Activated B cell treated with CpG ODN at 0.5 μM for 24 hours (primary cell): ENCODE data around the gene MYMK. TPM values are rescaled to one million over a fixed set of nuclear protein-coding genes. Genes with fewer than 3 reads are reported as not detected.
A peak's percentile ranks its signal among the peaks of the same experiment; 100 is the strongest.

Experiments
- ATAC-seq: fragments of 200-7000 bp; cut with Tn5 transposase; one replicate; pipeline ENCODE4 v1.10.0; 2021; ENCODE audit warnings: low read depth, mild to moderate bottlenecking, moderate library complexity
- CTCF ChIA-PET: fragments of 350-600 bp; sonication (Branson Sonifier 250); formaldehyde crosslinking; loops from one replicate; lab custom pipeline; 2021; ENCODE audit warnings: antibody characterized with exemption; lab: Charles Lee
- POLR2A ChIA-PET: fragments of 350-600 bp; sonication (Branson Sonifier 250); formaldehyde crosslinking; loops from one replicate; lab custom pipeline; 2021; ENCODE audit warnings: antibody characterized with exemption; lab: Charles Lee
- DNase-seq: peaks from one replicate; pipeline ENCODE4 v3.0.0; 2022
- H3K27ac Mint-ChIP-seq: one replicate; pipeline ENCODE4 v1.8.0; 2020; ENCODE audit warnings: mixed read lengths
- H3K27me3 Mint-ChIP-seq: one replicate; pipeline ENCODE4 v1.8.0; 2021; ENCODE audit warnings: mixed read lengths
- H3K36me3 Mint-ChIP-seq: one replicate; pipeline ENCODE4 v1.8.0; 2021; ENCODE audit warnings: low read depth, mixed read lengths
- H3K4me1 Mint-ChIP-seq: one replicate; pipeline ENCODE4 v1.8.0; 2021; ENCODE audit warnings: mixed read lengths
- H3K4me3 Mint-ChIP-seq: one replicate; pipeline ENCODE4 v1.8.0; 2020; ENCODE audit warnings: mild to moderate bottlenecking, mixed read lengths
- H3K9me3 Mint-ChIP-seq: one replicate; pipeline ENCODE4 v1.8.0; 2020; ENCODE audit warnings: mixed read lengths
- intact Hi-C: fragments of 100-400 bp; cut with micrococcal nuclease; formaldehyde crosslinking; loops from one replicate; pipeline ENCODE4 v1.15.1; 2024
- total RNA-seq: library from RNA; stranded (reverse); gene quantifications from 2 replicates; pipeline ENCODE4 v1.2.3, GENCODE V29; 2022
- TF ChIP-seq, protein P1 (sequence below): fragments of 200-600 bp; IDR thresholded peaks from one replicate; pipeline ENCODE4 v1.8.0; 2022; ENCODE audit warnings: antibody characterized with exemption, mild to moderate bottlenecking

MYMK gene
- total RNA-seq, 1 donor from 2014 or later, result not detected

DNA sequence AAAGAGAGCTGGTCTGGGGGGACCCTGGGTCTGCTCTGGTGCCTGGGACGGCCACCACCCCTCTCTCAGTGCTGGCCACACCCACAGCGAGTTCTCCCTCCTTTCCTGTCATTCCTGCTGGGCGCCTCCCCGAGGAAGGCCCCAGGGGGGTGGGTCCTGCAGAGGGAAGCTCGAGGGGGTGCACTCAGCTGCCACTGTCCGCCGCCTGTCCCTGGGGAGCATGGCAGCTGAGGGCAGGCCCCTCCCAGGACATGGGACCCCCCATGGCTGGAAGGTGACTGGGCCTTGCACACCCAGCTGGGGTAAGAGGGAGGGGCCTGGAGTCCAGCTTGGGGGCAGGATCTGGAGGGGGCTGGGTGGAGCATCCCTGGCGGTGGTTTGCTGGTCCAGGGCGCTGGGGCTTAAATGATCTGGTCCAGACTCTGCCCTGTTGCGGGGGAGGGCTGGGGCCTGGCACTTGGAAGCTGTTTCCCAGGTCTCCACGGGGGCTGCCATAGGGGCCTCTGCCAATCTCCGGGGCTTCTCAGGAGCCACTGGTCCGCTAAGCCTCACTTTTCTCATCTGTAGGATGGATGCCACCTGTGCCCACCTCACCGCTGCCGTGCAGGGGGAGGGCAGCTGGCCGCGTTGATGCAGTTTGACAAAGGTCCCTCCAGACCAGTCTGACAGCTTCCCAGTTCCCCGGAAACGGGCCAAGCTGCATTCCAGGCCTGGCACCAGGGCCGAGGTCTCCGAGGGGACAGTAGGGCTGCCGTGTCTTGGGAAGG is 39.9 kb downstream of the MYMK start:
- Mint-ChIP-seq H3K9me3 (no peaks in the 10 kb centered on the region), H3K36me3 (no peaks in the 10 kb centered on the region), H3K27me3 (peaks cover 1% of the 10 kb centered on the region), H3K4me1 (peaks cover 7% of the 10 kb centered on the region), H3K27ac (no peak overlapping the region), H3K4me3 (no peak overlapping the region)
- TF ChIP-seq, protein P1, sequence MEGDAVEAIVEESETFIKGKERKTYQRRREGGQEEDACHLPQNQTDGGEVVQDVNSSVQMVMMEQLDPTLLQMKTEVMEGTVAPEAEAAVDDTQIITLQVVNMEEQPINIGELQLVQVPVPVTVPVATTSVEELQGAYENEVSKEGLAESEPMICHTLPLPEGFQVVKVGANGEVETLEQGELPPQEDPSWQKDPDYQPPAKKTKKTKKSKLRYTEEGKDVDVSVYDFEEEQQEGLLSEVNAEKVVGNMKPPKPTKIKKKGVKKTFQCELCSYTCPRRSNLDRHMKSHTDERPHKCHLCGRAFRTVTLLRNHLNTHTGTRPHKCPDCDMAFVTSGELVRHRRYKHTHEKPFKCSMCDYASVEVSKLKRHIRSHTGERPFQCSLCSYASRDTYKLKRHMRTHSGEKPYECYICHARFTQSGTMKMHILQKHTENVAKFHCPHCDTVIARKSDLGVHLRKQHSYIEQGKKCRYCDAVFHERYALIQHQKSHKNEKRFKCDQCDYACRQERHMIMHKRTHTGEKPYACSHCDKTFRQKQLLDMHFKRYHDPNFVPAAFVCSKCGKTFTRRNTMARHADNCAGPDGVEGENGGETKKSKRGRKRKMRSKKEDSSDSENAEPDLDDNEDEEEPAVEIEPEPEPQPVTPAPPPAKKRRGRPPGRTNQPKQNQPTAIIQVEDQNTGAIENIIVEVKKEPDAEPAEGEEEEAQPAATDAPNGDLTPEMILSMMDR, result no peak
- DNase-seq, result no peak
- ATAC-seq, result no peak
- ChIA-PET POLR2A (interaction anchor here (0.7 to 1.2 kb wide), 2 partner anchors 129 to 298 kb away, joined by 3 to 4 read pairs; no protein-coding TSS in a partner anchor), CTCF (interaction anchor here (0.6 to 6.4 kb wide), 5 partner anchors 11 to 955 kb away, joined by 3 to 54 read pairs (median 3); no protein-coding TSS in a partner anchor)
- intact Hi-C loops, result loop anchor here (5.0 kb wide), 2 partner anchors 383 to 513 kb away; no protein-coding TSS in a partner anchor

DNA sequence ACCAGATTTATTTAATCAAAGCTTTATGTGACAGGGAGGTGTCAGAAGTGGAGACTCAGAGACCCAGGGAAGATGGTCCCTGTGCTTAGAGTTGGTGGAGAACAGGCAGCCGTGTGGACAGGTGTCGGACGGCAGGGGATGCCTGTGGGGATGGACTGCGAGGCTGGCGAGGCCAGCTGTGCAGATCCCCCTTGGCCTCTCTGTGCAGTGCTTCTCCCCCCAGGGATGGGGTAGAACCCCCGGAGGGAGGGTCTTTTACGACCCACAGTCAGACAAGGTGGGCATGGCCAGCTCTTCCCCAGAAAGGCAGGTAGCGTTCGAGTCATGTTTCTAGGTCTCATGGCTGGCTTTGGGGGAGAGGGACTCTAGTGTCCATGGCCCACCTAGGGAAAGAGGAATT is 41.1 kb downstream of the MYMK start:
- ATAC-seq (no peak), DNase-seq (no peak)
- TF ChIP-seq, protein P1, result no peak
- H3K36me3 Mint-ChIP-seq, result no peaks in the 10 kb centered on the region
- no peak overlapping the region for H3K4me3 Mint-ChIP-seq
- POLR2A ChIA-PET, result no interaction called here
- peaks cover 11% of the 10 kb centered on the region for H3K4me1 Mint-ChIP-seq
- H3K27me3 Mint-ChIP-seq, result peaks cover 1% of the 10 kb centered on the region
- CTCF ChIA-PET, result interaction anchor here (1.0 to 6.4 kb wide), 2 partner anchors 88 to 296 kb away, joined by 3 to 54 read pairs; no protein-coding TSS in a partner anchor
- H3K27ac Mint-ChIP-seq, result no peak overlapping the region
- intact Hi-C loops, result no loop called here
- no peaks in the 10 kb centered on the region for H3K9me3 Mint-ChIP-seq

DNA sequence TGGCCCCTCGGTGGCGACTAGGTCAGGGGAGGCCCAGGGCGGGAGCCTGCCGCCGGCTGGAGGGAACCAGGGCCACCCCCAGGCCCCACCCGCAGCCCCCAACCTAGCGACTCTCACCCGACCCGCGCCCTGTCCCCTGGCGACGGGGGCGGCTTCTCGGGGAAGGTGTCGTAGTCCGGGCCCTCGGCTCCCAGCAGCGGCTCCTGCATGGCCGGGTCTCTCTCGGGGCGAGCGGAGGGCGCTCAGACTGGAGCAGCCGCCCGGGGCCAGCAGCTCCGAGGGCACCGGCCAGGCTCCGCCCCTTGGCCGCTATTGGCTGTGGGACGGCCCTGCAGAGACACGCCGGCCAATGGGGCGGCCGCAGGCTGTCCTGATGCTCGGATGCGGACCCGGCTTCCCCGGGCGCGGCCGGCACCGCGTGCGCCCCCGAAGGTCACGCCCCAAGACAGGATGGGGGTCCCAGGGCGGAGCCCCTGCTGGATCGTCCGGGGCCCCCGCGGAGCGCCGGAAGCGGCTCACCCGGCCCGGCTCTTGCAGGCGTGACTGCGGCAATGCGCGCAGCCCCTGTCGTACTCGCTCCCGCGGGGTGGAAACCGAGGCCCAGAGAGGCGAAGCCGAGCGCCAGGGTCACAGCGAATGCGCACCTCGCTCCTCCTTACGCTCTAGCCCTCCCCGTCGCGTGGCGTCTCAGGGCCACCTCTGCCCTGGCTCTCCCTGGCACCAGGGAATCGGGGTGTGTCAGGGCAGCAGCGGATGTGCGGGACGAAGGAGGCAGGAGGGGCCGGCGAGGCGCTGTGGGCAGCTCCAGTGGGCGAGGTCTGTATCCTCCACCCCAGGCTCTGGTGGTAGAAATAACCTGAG is 45.7 kb downstream of the MYMK start, which contains the start of gene SLC2A6:
SLC2A6 (minus strand) TSS at position 249 of the 861 bp plus-strand sequence; CDS start at position 209, 40 bp downstream.
- Mint-ChIP-seq H3K36me3 (peaks cover 21% of the 10 kb centered on the region), H3K9me3 (no peaks in the 10 kb centered on the region), H3K4me1 (peaks cover 29% of the 10 kb centered on the region), H3K27me3 (no peaks in the 10 kb centered on the region), H3K27ac (peak within 1 kb of the TSS; percentile 90), H3K4me3 (peak within 1 kb of the TSS; percentile 90)
- DNase-seq (peak; percentile 85), ATAC-seq (peak; percentile 93)
- CTCF ChIA-PET, result interaction anchor here (1.7 kb wide), 1 partner anchor 335 kb away, joined by 5 read pairs; no protein-coding TSS in a partner anchor
- POLR2A ChIA-PET, result interaction anchor here (0.5 to 3.6 kb wide), 17 partner anchors 9 to 482 kb away, joined by 3 to 44 read pairs (median 3); partner anchors contain the start of genes CACFD1, MED22, RPL7A and STKLD1
- intact Hi-C loops, result loop anchor here (1.0 to 2.0 kb wide), 7 partner anchors 20 to 448 kb away; partner anchors contain the start of genes CACFD1, GTF3C5, MED22 and REXO4
- TF ChIP-seq, protein P1, result no peak

DNA sequence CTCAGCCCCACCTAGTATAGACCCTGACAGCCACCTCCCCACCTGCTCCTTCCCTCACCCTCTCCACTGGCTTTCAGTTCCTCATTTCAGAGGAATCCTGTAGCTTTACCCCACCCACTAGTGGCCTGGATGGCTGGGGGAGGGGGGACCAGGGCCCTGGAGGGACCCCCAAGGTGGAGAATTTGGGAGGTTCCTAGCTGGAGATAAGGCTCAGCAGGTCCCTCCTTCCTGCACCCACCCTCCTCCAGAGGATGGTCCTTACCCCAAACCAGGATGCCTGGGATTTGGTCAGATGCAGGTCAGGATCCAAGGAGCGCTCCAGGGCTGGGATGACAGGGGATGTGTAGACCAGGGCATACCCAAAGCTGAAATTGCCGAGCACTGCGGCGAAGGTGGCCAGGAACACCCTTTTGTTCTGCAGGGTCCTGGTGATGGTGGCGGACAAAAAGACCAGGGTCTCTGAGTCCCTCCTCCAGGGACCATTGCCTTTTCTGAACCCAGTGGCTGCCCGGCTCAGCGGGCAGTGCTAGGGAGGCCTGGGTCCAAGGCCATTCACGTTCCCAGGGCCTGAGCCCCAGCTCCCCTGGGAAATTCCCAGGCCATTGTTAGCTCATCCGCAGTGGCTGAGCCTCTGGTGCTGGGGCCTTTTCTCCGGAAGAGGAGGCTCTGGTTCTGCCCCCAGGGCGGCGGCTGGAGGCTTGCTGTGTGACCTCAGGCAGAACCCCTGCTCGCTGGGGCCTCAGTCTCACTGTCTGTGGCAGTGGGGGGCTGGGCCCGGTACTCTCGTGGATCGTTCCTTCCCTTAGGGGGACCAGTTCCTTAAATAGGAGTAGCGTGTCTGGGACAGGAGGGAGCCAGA is 46.5 kb downstream of the MYMK start:
- DNase-seq, result peak; percentile 58
- no peaks in the 10 kb centered on the region for H3K27me3 Mint-ChIP-seq
- intact Hi-C loops, result loop anchor here (1.0 to 2.0 kb wide), 5 partner anchors 19 to 447 kb away; partner anchors contain the start of genes CACFD1, GTF3C5, MED22 and RPL7A
- TF ChIP-seq, protein P1, result no peak
- peaks cover 31% of the 10 kb centered on the region for H3K4me1 Mint-ChIP-seq
- H3K4me3 Mint-ChIP-seq, result peak overlapping the region; percentile 90
- CTCF ChIA-PET, result interaction anchor here (1.7 kb wide), 1 partner anchor 334 kb away, joined by 5 read pairs; no protein-coding TSS in a partner anchor
- ATAC-seq, result peak; percentile 46
- POLR2A ChIA-PET, result interaction anchor here (0.6 to 3.6 kb wide), 15 partner anchors 9 to 483 kb away, joined by 3 to 44 read pairs (median 3); partner anchors contain the start of genes CACFD1, MED22, REXO4 and RPL7A
- peak overlapping the region; percentile 90 for H3K27ac Mint-ChIP-seq
- peaks cover 22% of the 10 kb centered on the region for H3K36me3 Mint-ChIP-seq
- no peaks in the 10 kb centered on the region for H3K9me3 Mint-ChIP-seq
